Gastrocnemius medialis (tissue), 4 donors: ENCODE measurements around the gene SEC16A. TPM values are rescaled to one million over a fixed set of nuclear protein-coding genes. Genes with fewer than 3 reads are reported as not detected.

Experiments used
- ATAC-seq, 2 donors: fragments of 150-250 bp; one replicate each; pipeline ENCODE4 v1.9.1; 2016
- DNase-seq, 2 donors: peaks; one replicate each; pipeline ENCODE4 v3.0.0-alpha.2; 2019
- H3K27ac ChIP-seq, 4 donors: fragments of 200-600 bp; sonication (generic); 1 replicate in 1 of 4; 2 replicates in 3 of 4; pipeline ENCODE4 v1.5.1; 2016 to 2018; ENCODE audit warnings: mild to moderate bottlenecking in 2 of 4, moderate library complexity in 1 of 4
- H3K27me3 ChIP-seq, 3 donors: fragments of 200-600 bp; sonication (generic) in 2 of 3; 1 replicate in 1 of 3; 2 replicates in 2 of 3; pipeline versions ENCODE4 v1.5.1 to v1.6.0; 2016 to 2019; ENCODE audit warnings: mild to moderate bottlenecking in 1 of 3, moderate library complexity in 1 of 3
- H3K36me3 ChIP-seq, 2 donors: fragments of 200-600 bp; sonication (generic) in 1 of 2; one replicate each; pipeline ENCODE4 v1.5.1; 2017 to 2018
- H3K4me1 ChIP-seq, 2 donors: fragments of 200-600 bp; sonication (generic) in 1 of 2; one replicate each; pipeline ENCODE4 v1.5.1; 2016 to 2017; ENCODE audit warnings: mild to moderate bottlenecking in 2 of 2
- H3K4me3 ChIP-seq, 4 donors: fragments of 200-600 bp; sonication (generic) in 3 of 4; 1 replicate in 1 of 4; 2 replicates in 3 of 4; pipeline ENCODE4 v1.5.1; 2016 to 2019; ENCODE audit warnings: mild to moderate bottlenecking in 2 of 4
- H3K9me3 ChIP-seq, 3 donors: fragments of 200-600 bp; sonication (generic) in 2 of 3; 1 replicate in 1 of 3; 2 replicates in 2 of 3; pipeline ENCODE4 v1.5.1; 2016 to 2019
- CTCF ChIP-seq, 5 experiments: fragments of 450-650 bp in 3 of 5; fragments of 200-600 bp in 2 of 5; sonication (generic) in 2 of 5; IDR thresholded peaks in 4 of 5; conservative IDR thresholded peaks in 1 of 5; 1 replicate in 4 of 5; 2 replicates in 1 of 5; pipeline ENCODE4 v1.5.1; 2016 to 2019; ENCODE audit warnings: antibody characterized with exemption in 5 of 5, mild to moderate bottlenecking in 3 of 5, moderate library complexity in 3 of 5
- POLR2A ChIP-seq, 2 donors: fragments of 450-650 bp; IDR thresholded peaks; one replicate each; pipeline ENCODE4 v1.6.1; 2017; ENCODE audit warnings: antibody characterized with exemption in 2 of 2, mild to moderate bottlenecking in 2 of 2, moderate library complexity in 2 of 2
- in situ Hi-C, 4 donors: fragments of 200-750 bp; cut with MboI; loops; one replicate each; pipeline versions ENCODE4 v1.15.0 to v1.8.0; 2017; ENCODE audit warnings: low sequenced_read_pairs in 4 of 4
- intact Hi-C: fragments of 100-400 bp; cut with DNase I; formaldehyde crosslinking; loops from one replicate; pipeline ENCODE4 v1.15.1; 2023; ENCODE audit warnings: low total_unique reads
- total RNA-seq, 4 donors: library from RNA; depleted of rRNA; stranded (reverse); fragments of >200 nt; gene quantifications; one replicate each; pipeline versions ENCODE4 v1.1.0 to v1.2.3, GENCODE V29; 2016

Gene SEC16A
- total RNA-seq, 4 donors from 2014 or later: 23.9 to 50.4 (median 46.6) TPM

GRCh38 chr9:136499071-136499934 is 16.5 kb upstream of the SEC16A start:
- Histone ChIP-seq H3K9me3 (no peaks in the 10 kb centered on the region), H3K36me3 (peaks cover 0 to 78% of the 10 kb centered on the region in 2 donors), H3K4me3 (no peak overlapping the region), H3K4me1 (no peaks in the 10 kb centered on the region), H3K27me3 (no peaks in the 10 kb centered on the region), H3K27ac (no peak overlapping the region)
- TF ChIP-seq CTCF (IDR thresholded peaks at IDR 0.05 in 4 of 5, conservative IDR thresholded peaks at IDR 0.05 in 1 of 5): no peak
- TF ChIP-seq POLR2A (IDR thresholded peaks at IDR 0.05): no peak
- ATAC-seq (no peak), DNase-seq (no peak)
- intact Hi-C loops (no loop called here), in situ Hi-C loops (loop anchor here in 1 of 4 donors (25.0 kb wide), 1 partner anchor 138 kb away; no protein-coding TSS in a partner anchor)

GRCh38 chr9:136497916-136498695 is 15.3 kb upstream of the SEC16A start:
- Histone ChIP-seq H3K36me3 (peaks cover 0 to 68% of the 10 kb centered on the region in 2 donors), H3K27ac (no peak overlapping the region), H3K9me3 (no peaks in the 10 kb centered on the region), H3K4me3 (no peak overlapping the region), H3K4me1 (no peaks in the 10 kb centered on the region), H3K27me3 (no peaks in the 10 kb centered on the region)
- in situ Hi-C loops (loop anchor here in 1 of 4 donors (25.0 kb wide), 1 partner anchor 139 kb away; no protein-coding TSS in a partner anchor), intact Hi-C loops (no loop called here)
- TF ChIP-seq CTCF (IDR thresholded peaks at IDR 0.05 in 4 of 5, conservative IDR thresholded peaks at IDR 0.05 in 1 of 5) (no peak), POLR2A (IDR thresholded peaks at IDR 0.05) (no peak)
- no peak for ATAC-seq
- no peak for DNase-seq

- no peak for TF ChIP-seq CTCF (IDR thresholded peaks at IDR 0.05 in 4 of 5, conservative IDR thresholded peaks at IDR 0.05 in 1 of 5)
- no peak for TF ChIP-seq POLR2A (IDR thresholded peaks at IDR 0.05)
- intact Hi-C loops: no loop called here
- DNase-seq: no peak
Measured at GRCh38 chr9:136496801-136497620, 14.2 kb upstream of the SEC16A start.

GRCh38 chr9:136496181-136496580 is 13.3 kb upstream of the SEC16A start:
- ATAC-seq: no peak
- Histone ChIP-seq H3K4me1 (no peaks in the 10 kb centered on the region), H3K9me3 (no peaks in the 10 kb centered on the region), H3K27ac (no peak overlapping the region), H3K36me3 (peaks cover 0 to 56% of the 10 kb centered on the region in 2 donors), H3K4me3 (no peak overlapping the region), H3K27me3 (no peaks in the 10 kb centered on the region)
- in situ Hi-C loops: loop anchor here in 1 of 4 donors (25.0 kb wide), 1 partner anchor 141 kb away; no protein-coding TSS in a partner anchor
- no peak for TF ChIP-seq POLR2A (IDR thresholded peaks at IDR 0.05)
- TF ChIP-seq CTCF (IDR thresholded peaks at IDR 0.05 in 4 of 5, conservative IDR thresholded peaks at IDR 0.05 in 1 of 5): no peak
- intact Hi-C loops: no loop called here
- DNase-seq: no peak

More at GRCh38 chr9:136496801-136497620, 14.2 kb upstream of the SEC16A start:
- peaks cover 0 to 64% of the 10 kb centered on the region in 2 donors for H3K36me3 ChIP-seq
- in situ Hi-C loops: loop anchor here in 1 of 4 donors (25.0 kb wide), 1 partner anchor 140 kb away; no protein-coding TSS in a partner anchor
- no peaks in the 10 kb centered on the region for H3K9me3 ChIP-seq
- H3K27ac ChIP-seq: no peak overlapping the region
- no peak overlapping the region for H3K4me3 ChIP-seq
- no peak for ATAC-seq
- no peaks in the 10 kb centered on the region for H3K27me3 ChIP-seq
- no peaks in the 10 kb centered on the region for H3K4me1 ChIP-seq
